Measurements from ENCODE around the gene ADAMTS13. TPM values are rescaled to one million over a fixed set of nuclear protein-coding genes. Genes with fewer than 3 reads are reported as not detected.

Gene ADAMTS13
- total and polyA plus RNA-seq, 2 donors (not counting 3 experiments of a cell fraction or from before 2014, with no cell fraction given), result 1.5 to 2.5 TPM

- no peaks in the 10 kb centered on the region for H3K4me1 ChIP-seq (ENCODE audit: control insufficient read depth, extremely low read depth, insufficient read depth, low read length)
- no peak overlapping the region for H3K4me3 ChIP-seq (replicated peaks in 1 of 3; ENCODE audit: insufficient read depth in 1 of 3, low read depth in 1 of 3, low read length in 3 of 3)
- DNase-seq (ENCODE audit: low read depth, low spot score) (no peak), FAIRE-seq (no peak)
- ChIA-PET POLR2A (no interaction called here), CTCF (interaction anchor here (1.1 kb wide), 1 partner anchor 19 kb away, joined by 4 read pairs; no protein-coding TSS in a partner anchor)
- H3K9me3 ChIP-seq (replicated peaks; ENCODE audit: control insufficient read depth, insufficient read depth, low read length), result no peaks in the 10 kb centered on the region
- H3K4me2 ChIP-seq (ENCODE audit: insufficient read depth, low read length), result no peak overlapping the region
- no peak overlapping the region for H2AFZ ChIP-seq (ENCODE audit: low read depth, low read length)
- TF ChIP-seq JUN (IDR thresholded peaks at IDR 0.05; ENCODE audit: borderline replicate concordance, insufficient read depth, insufficient read length, low read depth) (no peak), MYC (IDR thresholded peaks at IDR 0.05; ENCODE audit: low read depth, low read length) (no peak), POLR2A (IDR thresholded peaks at IDR 0.05; ENCODE audit: low read depth, low read length) (no peak), EZH2 (IDR thresholded peaks at IDR 0.05; ENCODE audit: borderline replicate concordance, low read depth, low read length, severe bottlenecking) (no peak), MAX (IDR thresholded peaks at IDR 0.05; ENCODE audit: insufficient read depth, insufficient read length) (no peak), FOS (IDR thresholded peaks at IDR 0.05; ENCODE audit: borderline replicate concordance, insufficient read depth, low read length) (no peak), POLR2AphosphoS5 (IDR thresholded peaks at IDR 0.05; ENCODE audit: insufficient read depth, low read depth, low read length) (no peak), GATA2 (IDR thresholded peaks at IDR 0.05; ENCODE audit: insufficient read depth, insufficient read length, low read depth, low read length) (no peak), CTCF (IDR thresholded peaks at IDR 0.05; ENCODE audit: extremely low read depth in 1 of 2, insufficient read depth in 1 of 2, low read depth in 1 of 2, low read length in 2 of 2) (no peak)
- H3K9ac ChIP-seq (replicated peaks; ENCODE audit: extremely low read depth, insufficient read depth, low read length), result no peak overlapping the region
- H3K79me2 ChIP-seq (ENCODE audit: control insufficient read depth, insufficient read depth, low read length), result no peaks in the 10 kb centered on the region
- H4K20me1 ChIP-seq (replicated peaks; ENCODE audit: control insufficient read depth, extremely low read depth, insufficient read depth, low read length), result no peaks in the 10 kb centered on the region
- H3K36me3 ChIP-seq (ENCODE audit: control insufficient read depth in 2 of 2, extremely low read depth in 1 of 2, insufficient read depth in 2 of 2, low read length in 2 of 2), result peaks cover 0 to 5% of the 10 kb centered on the region in 2 experiments
- no peaks in the 10 kb centered on the region for H3K9me1 ChIP-seq (replicated peaks; ENCODE audit: control insufficient read depth, extremely low read depth, insufficient read depth, low read length)
- no peak overlapping the region for H3K27ac ChIP-seq (ENCODE audit: insufficient read depth, low read depth, low read length)
- intact Hi-C loops (cut with micrococcal nuclease), result no loop called here
- dilution Hi-C loops (cut with MboI; ENCODE audit: extremely low pct_ligation_motif_present, low sequenced_read_pairs), result no loop called here
- BruUV-seq (replicated peaks), result no TSS peak
- no peaks in the 10 kb centered on the region for H3K27me3 ChIP-seq (ENCODE audit: control insufficient read depth in 2 of 2, insufficient read depth in 2 of 2, low read length in 2 of 2)
Observed at GRCh38 chr9:133467101-133467500, 44.9 kb downstream of the ADAMTS13 start.

All from endothelial cell of umbilical vein (primary cell).